ENCODE measurements around the gene CD247. TPM values are rescaled to one million over a fixed set of nuclear protein-coding genes. Genes with fewer than 3 reads are reported as not detected.

Gene CD247
- total RNA-seq, 1 experiment from 2014 or later, result 1.4 TPM

DNA sequence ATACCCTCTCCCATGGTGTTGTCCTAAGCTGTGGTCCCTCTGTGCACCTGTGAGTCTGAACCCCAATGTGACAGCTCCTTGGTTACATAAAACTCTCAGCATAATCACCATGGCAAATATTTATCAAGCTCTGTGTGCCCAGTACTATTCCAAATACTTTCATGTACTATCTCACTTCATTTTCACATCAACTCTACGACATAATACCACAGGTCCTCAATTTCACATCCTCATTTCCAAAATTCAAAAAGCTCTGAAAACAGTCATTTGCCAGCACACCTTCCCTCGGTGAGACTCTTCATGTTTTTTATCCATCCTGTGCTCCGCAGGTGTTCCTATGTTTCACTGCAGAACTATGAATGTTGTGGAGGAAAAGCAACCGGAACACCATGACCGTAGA, 47.6 kb upstream of the CD247 start:
- no TSS peak for BruUV-seq (replicated peaks)
- TF ChIP-seq, protein P1, sequence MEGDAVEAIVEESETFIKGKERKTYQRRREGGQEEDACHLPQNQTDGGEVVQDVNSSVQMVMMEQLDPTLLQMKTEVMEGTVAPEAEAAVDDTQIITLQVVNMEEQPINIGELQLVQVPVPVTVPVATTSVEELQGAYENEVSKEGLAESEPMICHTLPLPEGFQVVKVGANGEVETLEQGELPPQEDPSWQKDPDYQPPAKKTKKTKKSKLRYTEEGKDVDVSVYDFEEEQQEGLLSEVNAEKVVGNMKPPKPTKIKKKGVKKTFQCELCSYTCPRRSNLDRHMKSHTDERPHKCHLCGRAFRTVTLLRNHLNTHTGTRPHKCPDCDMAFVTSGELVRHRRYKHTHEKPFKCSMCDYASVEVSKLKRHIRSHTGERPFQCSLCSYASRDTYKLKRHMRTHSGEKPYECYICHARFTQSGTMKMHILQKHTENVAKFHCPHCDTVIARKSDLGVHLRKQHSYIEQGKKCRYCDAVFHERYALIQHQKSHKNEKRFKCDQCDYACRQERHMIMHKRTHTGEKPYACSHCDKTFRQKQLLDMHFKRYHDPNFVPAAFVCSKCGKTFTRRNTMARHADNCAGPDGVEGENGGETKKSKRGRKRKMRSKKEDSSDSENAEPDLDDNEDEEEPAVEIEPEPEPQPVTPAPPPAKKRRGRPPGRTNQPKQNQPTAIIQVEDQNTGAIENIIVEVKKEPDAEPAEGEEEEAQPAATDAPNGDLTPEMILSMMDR (conservative IDR thresholded peaks at IDR 0.05; ENCODE audit: low read depth, low read length), result no peak
- no peak for TF ChIP-seq EZH2 (IDR thresholded peaks at IDR 0.05; ENCODE audit: borderline replicate concordance, low read depth, low read length, poor library complexity, severe bottlenecking)
- no peak for DNase-seq (ENCODE audit: low spot score)
- Histone ChIP-seq H3K27me3 (replicated peaks; ENCODE audit: insufficient read depth, low read depth, low read length, poor library complexity) (no peaks in the 10 kb centered on the region), H3K36me3 (ENCODE audit: insufficient read depth, low read length, poor library complexity, severe bottlenecking) (no peaks in the 10 kb centered on the region), H3K9me3 (ENCODE audit: low read depth, low read length, poor library complexity, severe bottlenecking) (no peaks in the 10 kb centered on the region), H3K27ac (ENCODE audit: low read depth, low read length, poor library complexity, severe bottlenecking) (no peak overlapping the region), H3K4me3 (ENCODE audit: low read depth, low read length, poor library complexity, severe bottlenecking) (no peak overlapping the region), H3K4me1 (ENCODE audit: insufficient read depth, low read length, poor library complexity, severe bottlenecking) (no peaks in the 10 kb centered on the region)
- CTCF ChIA-PET, result no interaction called here
- POLR2A ChIA-PET (ENCODE audit: low non-redundant PET), result no interaction called here
- intact Hi-C loops (cut with micrococcal nuclease; ENCODE audit: unreplicated experiment), result no loop called here

DNA sequence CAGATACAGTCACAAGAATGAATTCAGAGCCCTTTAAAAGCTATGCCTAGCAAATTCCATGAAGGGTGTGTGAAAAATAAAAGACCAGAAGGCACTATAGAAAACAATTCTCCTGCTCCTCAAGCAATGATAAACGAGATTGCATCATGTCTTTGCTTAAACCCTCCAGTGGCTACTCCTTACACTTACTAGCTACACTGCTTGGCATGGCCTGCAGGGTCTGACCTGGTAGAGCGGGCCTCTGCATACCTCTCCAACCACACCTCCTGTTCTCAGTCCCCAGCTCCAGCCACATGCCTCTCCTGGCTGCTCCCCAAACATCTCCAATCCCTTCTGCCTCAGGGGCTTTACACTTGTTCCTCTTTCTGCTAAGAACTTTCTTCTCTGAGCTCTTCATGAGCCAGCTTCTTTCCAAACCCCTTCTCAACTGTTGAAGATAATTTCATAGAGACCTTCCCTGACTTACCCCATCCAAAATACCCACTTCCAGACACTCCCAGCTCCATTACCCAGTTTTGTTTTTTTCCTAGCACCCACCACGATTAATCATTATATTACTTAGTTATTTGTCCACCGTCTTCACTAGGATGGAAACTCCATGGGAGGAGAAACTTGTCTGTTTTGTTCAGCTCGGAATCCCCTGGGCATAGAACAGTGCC, 46.4 kb upstream of the CD247 start:
- ChIA-PET CTCF (interaction anchor here (0.6 kb wide), 1 partner anchor 44 kb away, joined by 3 read pairs; no protein-coding TSS in a partner anchor), POLR2A (ENCODE audit: low non-redundant PET) (no interaction called here)
- DNase-seq (ENCODE audit: low spot score), result no peak
- no peak for TF ChIP-seq EZH2 (IDR thresholded peaks at IDR 0.05; ENCODE audit: borderline replicate concordance, low read depth, low read length, poor library complexity, severe bottlenecking)
- TF ChIP-seq, protein P1 (conservative IDR thresholded peaks at IDR 0.05; ENCODE audit: low read depth, low read length), result no peak
- no TSS peak for BruUV-seq (replicated peaks)
- no peak overlapping the region for H3K4me3 ChIP-seq (ENCODE audit: low read depth, low read length, poor library complexity, severe bottlenecking)
- H3K27me3 ChIP-seq (replicated peaks; ENCODE audit: insufficient read depth, low read depth, low read length, poor library complexity), result no peaks in the 10 kb centered on the region
- no peaks in the 10 kb centered on the region for H3K36me3 ChIP-seq (ENCODE audit: insufficient read depth, low read length, poor library complexity, severe bottlenecking)
- H3K4me1 ChIP-seq (ENCODE audit: insufficient read depth, low read length, poor library complexity, severe bottlenecking), result no peaks in the 10 kb centered on the region
- intact Hi-C loops (cut with micrococcal nuclease; ENCODE audit: unreplicated experiment), result no loop called here
- no peak overlapping the region for H3K27ac ChIP-seq (ENCODE audit: low read depth, low read length, poor library complexity, severe bottlenecking)
- H3K9me3 ChIP-seq (ENCODE audit: low read depth, low read length, poor library complexity, severe bottlenecking), result no peaks in the 10 kb centered on the region

DNA sequence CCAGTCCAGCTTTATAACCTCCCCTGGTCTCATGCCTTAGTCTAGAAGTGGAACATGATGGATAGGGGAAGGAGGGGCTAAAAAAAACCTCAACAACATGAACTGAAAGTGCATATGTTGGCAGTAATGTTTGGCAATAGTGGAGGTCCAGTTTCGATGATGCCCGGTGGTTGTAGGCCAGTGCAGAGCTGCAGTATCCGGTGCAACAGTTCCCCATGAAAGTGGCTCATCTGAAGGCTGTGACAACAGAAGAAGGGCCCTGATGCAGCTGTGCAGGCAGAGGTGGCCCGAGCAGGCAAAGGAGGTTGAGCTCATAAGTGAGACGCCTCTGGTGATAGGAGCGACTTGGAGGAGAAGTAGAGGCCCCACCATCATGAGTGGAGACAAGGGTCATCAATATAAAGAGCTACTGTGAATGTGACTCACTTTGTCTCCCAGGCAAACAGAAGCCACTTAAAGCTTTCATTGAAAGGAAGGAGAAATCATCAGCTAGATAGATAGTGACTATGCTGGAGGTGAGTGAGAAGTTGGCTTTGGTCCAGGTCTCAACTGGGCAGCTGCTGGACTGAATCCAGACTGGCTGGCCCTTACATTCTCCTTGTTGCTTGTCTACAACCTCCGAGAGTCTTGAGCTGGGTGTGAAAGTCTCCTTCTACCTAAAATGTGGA, 45.4 kb upstream of the CD247 start:
- DNase-seq (ENCODE audit: low spot score), result no peak
- no TSS peak for BruUV-seq (replicated peaks)
- intact Hi-C loops (cut with micrococcal nuclease; ENCODE audit: unreplicated experiment), result no loop called here

More for the DNA sequence above, 45.4 kb upstream of the CD247 start:
- Histone ChIP-seq H3K27me3 (replicated peaks; ENCODE audit: insufficient read depth, low read depth, low read length, poor library complexity) (no peaks in the 10 kb centered on the region), H3K36me3 (ENCODE audit: insufficient read depth, low read length, poor library complexity, severe bottlenecking) (no peaks in the 10 kb centered on the region), H3K4me1 (ENCODE audit: insufficient read depth, low read length, poor library complexity, severe bottlenecking) (no peaks in the 10 kb centered on the region), H3K27ac (ENCODE audit: low read depth, low read length, poor library complexity, severe bottlenecking) (no peak overlapping the region), H3K9me3 (ENCODE audit: low read depth, low read length, poor library complexity, severe bottlenecking) (no peaks in the 10 kb centered on the region), H3K4me3 (ENCODE audit: low read depth, low read length, poor library complexity, severe bottlenecking) (no peak overlapping the region)
- POLR2A ChIA-PET (ENCODE audit: low non-redundant PET), result no interaction called here
- CTCF ChIA-PET, result no interaction called here
- TF ChIP-seq, protein P1 (conservative IDR thresholded peaks at IDR 0.05; ENCODE audit: low read depth, low read length), result no peak
- no peak for TF ChIP-seq EZH2 (IDR thresholded peaks at IDR 0.05; ENCODE audit: borderline replicate concordance, low read depth, low read length, poor library complexity, severe bottlenecking)
